ENCODE data around the gene AP1B1.

The AP1B1 gene

DNA sequence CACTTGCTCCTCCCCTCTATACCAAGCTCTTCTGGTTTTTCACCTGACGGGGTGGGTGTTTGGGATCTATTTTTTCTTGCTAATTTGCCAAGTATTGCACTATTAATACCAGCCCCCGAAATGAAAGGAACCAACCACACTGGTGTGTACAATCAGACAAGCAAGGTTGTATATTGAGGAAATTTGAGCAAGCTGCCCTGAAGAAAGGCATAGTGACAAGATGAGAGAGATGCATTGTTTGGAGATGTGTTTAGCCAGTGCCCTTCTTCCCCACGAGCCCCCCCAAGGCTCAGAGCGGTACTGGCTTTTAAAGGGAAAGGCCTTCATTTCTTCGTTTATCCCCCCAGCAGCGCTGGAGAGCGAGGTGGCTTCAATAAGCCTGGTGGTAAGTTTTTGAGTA lies 97.2 kb downstream of the AP1B1 start:
- no peak for DNase-seq

DNA sequence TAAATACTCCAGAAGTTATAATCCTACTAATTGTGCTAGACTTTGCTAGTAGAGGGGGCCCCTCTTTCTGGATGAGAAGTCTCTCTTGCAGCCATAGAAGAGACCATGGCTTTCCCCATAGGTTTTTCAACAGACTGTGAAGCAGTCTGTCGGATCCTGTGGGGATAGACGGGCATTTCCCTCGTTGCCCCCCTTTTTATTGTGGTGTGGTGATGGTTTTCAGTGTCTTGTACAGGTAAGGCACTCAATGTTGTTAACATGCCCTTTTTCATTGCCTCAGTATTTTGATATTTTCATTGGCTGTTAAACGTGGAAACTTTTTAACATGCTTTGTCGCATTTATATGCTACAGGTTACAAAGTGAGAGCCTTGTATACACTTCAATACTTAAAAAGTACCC lies 98.3 kb downstream of the AP1B1 start:
- DNase-seq: no peak

DNA sequence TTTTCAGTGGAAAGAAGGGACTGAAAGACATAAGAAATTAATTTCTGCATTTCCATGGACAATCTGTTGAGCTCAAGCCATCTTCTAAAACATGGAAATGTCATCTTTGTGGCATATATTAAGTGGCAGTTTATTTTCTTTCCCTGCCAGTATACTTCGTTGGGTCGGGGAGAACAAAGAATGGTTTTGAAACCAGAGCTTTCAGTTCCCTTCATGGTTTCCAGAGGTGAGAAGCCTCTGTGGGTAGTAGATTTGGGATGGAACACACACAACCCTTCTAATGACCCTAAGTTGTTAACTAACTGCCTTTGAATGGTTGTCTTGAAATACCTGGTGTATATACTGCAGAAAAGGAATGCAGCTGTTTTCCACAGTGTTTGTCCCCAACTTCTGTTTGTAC lies 99.5 kb downstream of the AP1B1 start:
- DNase-seq: no peak

DNA sequence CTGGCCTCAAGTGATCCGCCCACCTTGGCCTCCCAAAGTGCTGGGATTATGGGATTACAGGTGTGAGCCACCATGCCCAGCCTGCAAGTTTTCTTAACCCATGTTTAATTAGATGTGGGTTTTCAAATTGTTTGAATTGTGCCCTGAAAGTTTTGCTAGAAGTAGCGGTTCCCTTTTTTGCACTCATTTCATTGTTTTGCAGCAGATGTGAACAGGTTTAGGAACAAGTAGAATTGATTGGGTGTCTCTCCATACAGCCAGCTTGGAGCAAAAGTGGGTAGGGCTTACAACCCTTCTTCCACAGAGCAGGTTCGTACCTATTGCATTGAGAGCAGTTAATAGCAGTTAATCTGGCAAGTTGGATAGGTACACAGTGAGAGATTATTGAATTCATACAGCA lies 104.2 kb downstream of the AP1B1 start:
- no peak for DNase-seq

DNA sequence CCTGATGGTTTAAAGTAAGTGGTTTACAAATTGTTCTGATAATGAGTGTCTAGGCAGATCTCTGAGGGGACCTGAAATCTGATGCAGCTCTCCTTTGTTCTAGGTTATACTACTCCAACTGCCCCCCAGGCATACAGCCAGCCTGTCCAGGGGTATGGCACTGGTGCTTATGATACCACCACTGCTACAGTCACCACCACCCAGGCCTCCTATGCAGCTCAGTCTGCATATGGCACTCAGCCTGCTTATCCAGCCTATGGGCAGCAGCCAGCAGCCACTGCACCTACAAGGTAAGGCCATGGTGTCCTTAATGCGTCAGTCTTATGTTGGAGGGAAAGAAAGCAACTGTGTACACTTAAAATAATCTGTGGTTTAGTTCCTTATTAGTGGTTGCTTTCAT lies 110.4 kb downstream of the AP1B1 start:
- DNase-seq: no peak
